GM19193 (cell line): ENCODE results near the gene CD38.

Experiments
- POLR2A ChIP-seq: IDR thresholded peaks from 4 replicates; pipeline ENCODE4 v1.6.1; 2011; ENCODE audit not compliant: insufficient read depth, insufficient read length; ENCODE audit errors: extremely low read depth

Gene CD38

DNA sequence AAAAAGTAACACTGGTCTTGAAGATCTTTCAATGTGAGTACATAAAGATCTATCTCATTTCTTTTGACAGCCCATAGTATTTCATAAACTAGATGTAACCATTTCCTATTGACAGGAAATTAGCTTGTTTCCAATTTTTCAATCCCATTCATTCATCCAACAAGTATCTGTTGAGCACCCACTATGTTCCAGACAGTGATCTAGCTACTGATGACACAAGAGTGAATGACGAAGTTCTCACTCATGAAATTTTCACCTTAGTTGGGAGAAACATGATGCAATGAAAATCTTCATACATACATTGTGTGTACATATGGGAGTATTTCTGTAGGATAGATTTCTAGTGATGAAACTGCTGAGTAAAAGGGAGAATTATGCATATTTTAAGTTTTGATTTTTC, 1.7 kb downstream of the CD38 start:
- no peak for TF ChIP-seq POLR2A

DNA sequence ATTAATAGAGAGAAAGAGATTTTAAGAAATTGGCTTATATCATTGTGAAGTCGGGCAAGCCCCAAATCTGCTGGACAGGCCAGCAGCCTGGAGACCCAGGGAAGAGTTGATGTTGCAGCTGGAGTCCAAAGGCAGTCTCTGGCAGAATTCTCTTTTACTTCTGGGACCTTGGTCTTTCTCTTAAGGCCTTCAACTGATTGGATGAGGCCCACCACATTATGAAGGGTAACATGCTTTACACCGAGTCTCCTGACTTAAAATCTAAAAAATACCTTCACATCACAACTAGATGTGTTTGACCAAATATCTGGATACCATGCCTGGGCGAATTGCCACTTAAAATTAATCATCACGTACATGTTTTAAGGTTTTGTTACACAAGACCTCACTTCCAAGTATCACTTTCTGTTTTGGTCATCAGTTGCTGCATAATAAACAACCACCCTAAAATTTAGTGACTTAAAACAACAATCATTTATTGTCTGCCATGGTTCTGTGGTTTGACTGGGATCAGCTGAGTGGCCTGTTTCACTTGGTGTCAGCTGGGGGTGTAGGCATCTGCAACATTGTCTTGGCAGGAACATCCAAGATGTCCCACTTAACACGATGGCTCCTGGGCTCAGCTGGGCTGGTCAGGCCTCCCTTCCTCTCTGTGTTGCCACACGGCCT, 3.4 kb downstream of the CD38 start:
- TF ChIP-seq POLR2A: peak; percentile 37

DNA sequence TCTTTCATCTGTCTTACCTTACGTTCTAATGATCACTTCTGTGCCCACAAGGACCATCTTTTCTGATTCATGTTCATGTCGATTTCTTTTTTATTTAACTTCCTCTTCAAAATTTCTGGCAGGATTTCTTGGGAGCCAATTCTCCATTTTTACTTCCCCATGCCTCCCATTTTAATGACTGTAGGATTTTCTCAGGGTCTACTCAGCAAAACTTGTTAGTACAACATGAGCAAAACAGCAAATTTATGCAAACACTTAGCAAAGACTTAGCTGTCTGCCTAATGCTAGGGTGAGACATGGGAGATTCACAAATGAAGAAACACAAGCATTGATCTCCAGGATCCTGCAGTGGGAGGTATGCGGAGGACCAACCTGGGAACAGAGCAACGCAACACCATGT, 5.5 kb downstream of the CD38 start:
- no peak for TF ChIP-seq POLR2A

GRCh38 chr4:15784959-15785634, 7.0 kb downstream of the CD38 start:
- TF ChIP-seq POLR2A: no peak

DNA sequence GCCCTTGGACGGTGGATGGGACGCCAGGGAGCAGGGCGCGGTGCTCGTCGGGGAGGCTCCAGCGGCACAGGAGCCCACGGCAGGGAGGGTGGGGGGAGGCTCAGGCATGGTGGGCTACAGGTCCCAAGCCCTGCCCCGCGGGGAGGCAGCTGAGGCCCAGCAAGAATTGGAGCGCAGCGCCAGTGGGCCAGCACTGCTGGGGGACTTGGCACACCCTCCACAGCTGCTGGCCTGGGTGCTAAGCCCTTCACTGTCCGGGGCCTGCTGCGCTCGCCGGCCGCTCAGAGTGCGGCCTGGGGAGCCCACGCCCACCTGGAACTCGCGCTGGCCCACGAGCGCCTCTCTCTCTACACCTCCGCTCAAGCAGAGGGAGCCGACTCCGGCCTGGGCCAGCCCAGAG, 8.6 kb downstream of the CD38 start:
- TF ChIP-seq POLR2A: no peak

GRCh38 chr4:15792974-15793373, 14.8 kb downstream of the CD38 start:
- no peak for TF ChIP-seq POLR2A

- no peak for TF ChIP-seq POLR2A
These were observed 15.6 kb downstream of the CD38 start for GRCh38 chr4:15793506-15794363.

GRCh38 chr4:15794426-15794825, 16.3 kb downstream of the CD38 start:
- no peak for TF ChIP-seq POLR2A

DNA sequence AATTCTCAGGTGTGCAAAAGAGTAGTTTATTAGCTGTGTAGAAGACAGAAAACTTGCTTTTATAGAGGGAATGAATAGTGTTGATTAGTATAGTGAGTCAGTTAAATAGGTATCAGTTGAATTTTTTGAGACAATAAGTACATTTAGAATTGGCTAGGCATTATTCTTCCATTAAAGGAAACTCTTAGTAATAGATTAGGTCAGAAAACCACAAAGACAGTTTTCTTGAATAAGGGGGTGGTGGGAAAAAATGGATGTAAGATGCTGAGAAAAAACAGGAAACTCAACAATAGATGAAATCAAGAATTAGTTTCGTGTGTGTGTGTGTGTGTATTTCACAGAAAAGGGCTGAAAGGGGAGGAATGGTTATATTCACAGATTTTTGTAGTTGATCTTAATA, 16.8 kb downstream of the CD38 start:
- TF ChIP-seq POLR2A: no peak

DNA sequence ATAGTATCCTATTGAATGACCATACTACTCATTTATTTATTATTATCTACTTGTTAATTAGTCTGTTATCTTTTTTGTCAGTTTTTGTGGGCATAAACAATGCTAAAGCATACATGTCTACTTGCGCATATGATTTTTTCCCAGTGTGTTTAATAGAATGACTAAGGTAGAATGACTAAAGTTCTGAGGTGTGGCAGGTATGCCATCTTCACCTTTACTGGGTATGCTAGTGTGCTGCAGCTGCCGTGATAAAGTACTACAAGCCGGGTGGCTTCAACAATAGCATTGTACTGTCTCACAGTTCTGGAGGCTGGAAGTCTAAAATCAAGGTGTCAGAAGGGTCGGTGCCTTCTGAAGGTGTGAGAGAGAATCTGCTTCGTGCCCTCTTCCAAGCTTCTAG, 19.2 kb downstream of the CD38 start:
- TF ChIP-seq POLR2A: no peak

- TF ChIP-seq POLR2A: no peak
These were observed 21.0 kb downstream of the CD38 start for GRCh38 chr4:15799141-15799540.

DNA sequence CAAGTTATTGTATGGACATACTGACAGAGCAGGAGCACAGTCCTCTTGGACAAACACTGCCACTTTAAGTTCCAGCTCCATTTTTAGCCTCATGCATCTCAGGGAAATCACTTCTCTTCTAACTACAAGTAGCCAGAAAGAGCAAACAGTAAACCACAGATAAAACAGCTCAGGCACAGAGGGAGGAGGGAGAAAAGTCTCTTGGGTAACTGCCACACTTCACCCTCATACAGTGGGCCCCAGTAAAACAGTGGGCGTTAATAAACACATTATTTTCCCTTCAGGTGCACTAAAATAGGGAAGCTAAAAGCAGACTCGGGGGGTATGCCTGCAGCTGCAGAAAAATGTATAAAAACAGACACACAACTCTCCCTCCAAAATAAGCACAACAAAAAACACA, 21.6 kb downstream of the CD38 start:
- TF ChIP-seq POLR2A: no peak

DNA sequence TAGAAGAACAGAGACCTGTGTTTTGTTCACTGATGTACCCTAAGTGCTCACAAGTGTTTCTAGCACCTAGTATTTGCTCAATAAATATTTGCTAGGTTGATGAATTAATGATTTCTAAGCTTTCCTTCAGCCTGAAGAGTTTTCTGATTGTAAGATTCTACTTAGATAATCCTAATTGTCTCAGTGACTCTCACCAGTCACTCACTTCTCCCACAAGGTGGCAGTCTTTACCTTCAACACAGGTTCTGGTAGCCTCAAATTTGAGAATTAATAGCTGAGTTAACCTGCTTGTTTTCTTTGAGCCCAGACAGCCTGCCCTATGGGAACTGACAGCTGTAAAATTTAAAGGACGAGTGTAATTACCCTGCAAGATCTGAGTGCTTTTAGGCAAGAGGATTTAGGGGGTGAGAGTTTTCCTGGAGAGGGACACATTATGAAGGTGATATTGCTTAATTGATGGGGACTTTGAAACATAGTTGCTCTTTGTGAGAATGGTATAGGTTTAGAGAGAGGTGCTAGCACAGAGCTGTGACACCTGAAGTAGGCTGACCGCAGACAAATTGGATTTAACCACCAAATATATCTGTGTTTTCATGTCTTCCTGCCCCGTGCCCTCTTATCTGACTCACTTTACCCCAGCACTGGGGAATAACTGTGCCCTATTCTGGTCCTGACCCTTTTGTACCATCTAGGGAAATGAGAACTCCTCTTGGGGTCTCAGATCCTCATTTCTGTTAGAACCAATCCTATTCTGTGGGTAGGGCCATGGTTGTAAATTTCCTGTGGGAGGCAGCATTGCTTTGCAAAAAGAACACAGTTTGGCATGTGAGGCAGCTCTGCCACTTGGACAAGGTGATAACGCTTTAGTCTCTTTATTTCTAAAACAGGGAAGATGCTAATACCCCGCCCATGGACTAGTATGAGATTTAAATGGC, 27.7 kb downstream of the CD38 start:
- TF ChIP-seq POLR2A: no peak

- TF ChIP-seq POLR2A: no peak
These were observed 30.9 kb downstream of the CD38 start for GRCh38 chr4:15809058-15809457.

GRCh38 chr4:15809466-15809865, 31.3 kb downstream of the CD38 start:
- TF ChIP-seq POLR2A: no peak
